ENCODE data around the gene LRRC36.

The LRRC36 gene

DNA sequence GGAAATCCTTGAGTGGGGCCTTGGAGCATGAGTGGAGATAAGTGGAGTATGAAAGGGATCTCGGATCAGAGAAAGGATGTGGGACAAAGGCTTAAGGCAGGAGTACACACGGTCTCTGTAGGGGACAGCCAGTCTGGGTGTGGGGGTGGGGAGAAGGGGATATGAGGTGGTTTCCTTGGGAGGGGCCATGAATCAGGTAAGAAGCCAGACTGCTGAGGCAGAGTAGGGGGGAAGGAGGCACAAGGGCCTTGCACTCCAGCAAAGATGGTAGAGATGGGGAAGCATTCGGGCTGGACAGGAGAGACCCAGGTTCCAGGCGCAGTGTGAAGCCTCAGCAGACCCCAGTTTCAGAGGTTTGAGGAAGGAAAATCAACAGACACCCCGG lies 105.9 kb downstream of the LRRC36 start:
- Histone ChIP-seq H3K4me3 (ENCODE audit: low read length, poor library complexity, severe bottlenecking) (no peak overlapping the region), H3K4me1 (ENCODE audit: insufficient read depth, low read length, poor library complexity, severe bottlenecking) (no peaks in the 10 kb centered on the region), H3K4me2 (ENCODE audit: low read depth, low read length, poor library complexity, severe bottlenecking) (no peak overlapping the region), H3K9me3 (ENCODE audit: insufficient read depth, low read depth, low read length) (no peaks in the 10 kb centered on the region), H3K9me2 (replicated peaks; ENCODE audit: low read depth, low read length) (no peaks in the 10 kb centered on the region), H4K20me1 (ENCODE audit: insufficient read depth, low read length, poor library complexity, severe bottlenecking) (no peaks in the 10 kb centered on the region), H3K9ac (ENCODE audit: low read depth, low read length, poor library complexity, severe bottlenecking) (peak overlapping the region; percentile 36), H3K27me3 (ENCODE audit: insufficient read depth, low read length, poor library complexity, severe bottlenecking) (no peaks in the 10 kb centered on the region), H2AFZ (ENCODE audit: low read length) (no peak overlapping the region; the same call in 1 of the 2 replicates), H3F3A (ENCODE audit: low read depth) (no peaks in the 10 kb centered on the region), H3K36me3 (ENCODE audit: insufficient read depth, low read length) (no peaks in the 10 kb centered on the region; the same call in 1 of the 2 replicates), H3K79me2 (ENCODE audit: insufficient read depth, low read length) (no peaks in the 10 kb centered on the region)
- TF ChIP-seq, protein P1, sequence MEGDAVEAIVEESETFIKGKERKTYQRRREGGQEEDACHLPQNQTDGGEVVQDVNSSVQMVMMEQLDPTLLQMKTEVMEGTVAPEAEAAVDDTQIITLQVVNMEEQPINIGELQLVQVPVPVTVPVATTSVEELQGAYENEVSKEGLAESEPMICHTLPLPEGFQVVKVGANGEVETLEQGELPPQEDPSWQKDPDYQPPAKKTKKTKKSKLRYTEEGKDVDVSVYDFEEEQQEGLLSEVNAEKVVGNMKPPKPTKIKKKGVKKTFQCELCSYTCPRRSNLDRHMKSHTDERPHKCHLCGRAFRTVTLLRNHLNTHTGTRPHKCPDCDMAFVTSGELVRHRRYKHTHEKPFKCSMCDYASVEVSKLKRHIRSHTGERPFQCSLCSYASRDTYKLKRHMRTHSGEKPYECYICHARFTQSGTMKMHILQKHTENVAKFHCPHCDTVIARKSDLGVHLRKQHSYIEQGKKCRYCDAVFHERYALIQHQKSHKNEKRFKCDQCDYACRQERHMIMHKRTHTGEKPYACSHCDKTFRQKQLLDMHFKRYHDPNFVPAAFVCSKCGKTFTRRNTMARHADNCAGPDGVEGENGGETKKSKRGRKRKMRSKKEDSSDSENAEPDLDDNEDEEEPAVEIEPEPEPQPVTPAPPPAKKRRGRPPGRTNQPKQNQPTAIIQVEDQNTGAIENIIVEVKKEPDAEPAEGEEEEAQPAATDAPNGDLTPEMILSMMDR (conservative IDR thresholded peaks at IDR 0.05; ENCODE audit: low read length): no peak
- no peak for TF ChIP-seq EZH2phosphoT487 (IDR thresholded peaks at IDR 0.05; ENCODE audit: borderline replicate concordance)

DNA sequence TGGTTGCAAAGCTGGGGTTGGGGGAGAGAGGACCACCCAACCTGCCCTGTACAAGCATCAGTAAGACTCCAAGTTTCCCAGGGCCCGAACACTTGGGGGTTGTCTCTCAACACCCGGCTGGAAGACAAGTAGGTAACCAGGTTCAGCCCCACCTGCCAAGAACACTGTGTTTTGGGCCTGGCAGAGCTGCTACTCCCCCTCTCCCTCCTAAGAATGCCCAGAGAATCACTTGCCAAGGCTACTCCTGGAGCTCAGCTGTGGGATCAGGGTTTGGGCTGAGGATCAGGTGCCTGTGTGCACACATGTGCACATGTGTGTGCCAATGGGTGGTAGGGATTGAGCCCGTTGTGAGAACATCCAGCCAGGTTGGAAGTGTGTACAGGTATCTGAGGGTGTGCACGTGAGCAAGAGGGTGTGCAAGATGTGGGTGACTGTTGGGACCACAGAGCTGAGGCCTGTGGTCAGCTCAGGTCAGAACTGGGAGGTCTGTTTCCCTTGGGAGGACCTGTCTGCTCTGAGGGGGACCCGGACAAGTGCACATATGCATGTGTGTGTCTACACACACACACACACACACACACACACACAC lies 106.6 kb downstream of the LRRC36 start:
- Histone ChIP-seq H3K27me3 (ENCODE audit: insufficient read depth, low read length, poor library complexity, severe bottlenecking) (no peaks in the 10 kb centered on the region), H3K4me3 (ENCODE audit: low read length, poor library complexity, severe bottlenecking) (no peak overlapping the region), H2AFZ (ENCODE audit: low read length) (no peak overlapping the region; the same call in 1 of the 2 replicates), H3F3A (ENCODE audit: low read depth) (no peaks in the 10 kb centered on the region), H3K79me2 (ENCODE audit: insufficient read depth, low read length) (no peaks in the 10 kb centered on the region), H3K4me1 (ENCODE audit: insufficient read depth, low read length, poor library complexity, severe bottlenecking) (no peaks in the 10 kb centered on the region), H4K20me1 (ENCODE audit: insufficient read depth, low read length, poor library complexity, severe bottlenecking) (no peaks in the 10 kb centered on the region), H3K9me3 (ENCODE audit: insufficient read depth, low read depth, low read length) (no peaks in the 10 kb centered on the region), H3K9me2 (replicated peaks; ENCODE audit: low read depth, low read length) (no peaks in the 10 kb centered on the region), H3K4me2 (ENCODE audit: low read depth, low read length, poor library complexity, severe bottlenecking) (no peak overlapping the region), H3K36me3 (ENCODE audit: insufficient read depth, low read length) (peaks cover under 1% of the 10 kb centered on the region; the same call in 1 of the 2 replicates), H3K9ac (ENCODE audit: low read depth, low read length, poor library complexity, severe bottlenecking) (no peak overlapping the region)
- TF ChIP-seq EZH2phosphoT487 (IDR thresholded peaks at IDR 0.05; ENCODE audit: borderline replicate concordance): no peak
- TF ChIP-seq, protein P1 (conservative IDR thresholded peaks at IDR 0.05; ENCODE audit: low read length): no peak

All from Loucy (cell line).